ENCODE data around the gene SCG2. TPM values are rescaled to one million over a fixed set of nuclear protein-coding genes. Genes with fewer than 3 reads are reported as not detected.
A peak's percentile ranks its signal among the peaks of the same experiment; 100 is the strongest.

The SCG2 gene
- total RNA-seq, 6 experiments from 2014 or later: 0.23 to 0.97 (median 0.37) TPM

- Mint-ChIP-seq H3K27me3 (ENCODE audit: insufficient read depth) (no peaks in the 10 kb centered on the region; the same call in 1 of the 2 replicates), H3K36me3 (ENCODE audit: low read depth) (no peaks in the 10 kb centered on the region), H3K27ac (no peak overlapping the region), H3K4me3 (no peak overlapping the region), H3K9me3 (no peaks in the 10 kb centered on the region), H3K4me1 (ENCODE audit: low read depth) (peaks cover 15% of the 10 kb centered on the region)
- TF ChIP-seq, protein P1, sequence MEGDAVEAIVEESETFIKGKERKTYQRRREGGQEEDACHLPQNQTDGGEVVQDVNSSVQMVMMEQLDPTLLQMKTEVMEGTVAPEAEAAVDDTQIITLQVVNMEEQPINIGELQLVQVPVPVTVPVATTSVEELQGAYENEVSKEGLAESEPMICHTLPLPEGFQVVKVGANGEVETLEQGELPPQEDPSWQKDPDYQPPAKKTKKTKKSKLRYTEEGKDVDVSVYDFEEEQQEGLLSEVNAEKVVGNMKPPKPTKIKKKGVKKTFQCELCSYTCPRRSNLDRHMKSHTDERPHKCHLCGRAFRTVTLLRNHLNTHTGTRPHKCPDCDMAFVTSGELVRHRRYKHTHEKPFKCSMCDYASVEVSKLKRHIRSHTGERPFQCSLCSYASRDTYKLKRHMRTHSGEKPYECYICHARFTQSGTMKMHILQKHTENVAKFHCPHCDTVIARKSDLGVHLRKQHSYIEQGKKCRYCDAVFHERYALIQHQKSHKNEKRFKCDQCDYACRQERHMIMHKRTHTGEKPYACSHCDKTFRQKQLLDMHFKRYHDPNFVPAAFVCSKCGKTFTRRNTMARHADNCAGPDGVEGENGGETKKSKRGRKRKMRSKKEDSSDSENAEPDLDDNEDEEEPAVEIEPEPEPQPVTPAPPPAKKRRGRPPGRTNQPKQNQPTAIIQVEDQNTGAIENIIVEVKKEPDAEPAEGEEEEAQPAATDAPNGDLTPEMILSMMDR (IDR thresholded peaks at IDR 0.05): no peak
- no peak for DNase-seq
Measured at GRCh38 chr2:223587301-223587700, 14.9 kb downstream of the SCG2 start.

DNA sequence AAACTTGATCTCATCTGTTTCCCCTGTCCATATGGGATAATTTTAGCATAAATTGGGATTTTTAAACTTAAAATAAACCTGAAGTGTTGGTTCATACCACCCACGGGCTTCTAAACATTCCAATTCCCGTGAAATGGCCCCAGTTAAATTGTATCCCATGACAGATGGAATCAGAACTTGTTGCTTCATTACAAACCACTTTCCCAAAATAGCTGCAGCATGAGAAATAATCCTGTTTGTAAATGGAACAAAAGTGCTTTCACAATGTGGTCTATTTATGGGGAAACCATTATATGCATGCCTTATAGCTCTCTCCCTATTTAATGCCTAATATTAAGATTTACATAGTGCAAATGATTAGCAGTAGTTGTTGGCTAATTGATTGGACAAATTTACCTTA lies 15.9 kb downstream of the SCG2 start:
- Mint-ChIP-seq H3K4me3 (no peak overlapping the region), H3K9me3 (no peaks in the 10 kb centered on the region), H3K4me1 (ENCODE audit: low read depth) (peaks cover 25% of the 10 kb centered on the region), H3K36me3 (ENCODE audit: low read depth) (no peaks in the 10 kb centered on the region), H3K27ac (no peak overlapping the region), H3K27me3 (ENCODE audit: insufficient read depth) (no peaks in the 10 kb centered on the region; the same call in 1 of the 2 replicates)
- TF ChIP-seq, protein P1 (IDR thresholded peaks at IDR 0.05): no peak
- DNase-seq: peak; percentile 56

GRCh38 chr2:223585666-223586065 lies 16.5 kb downstream of the SCG2 start:
- no peak overlapping the region for H3K4me3 Mint-ChIP-seq
- no peaks in the 10 kb centered on the region; the same call in 1 of the 2 replicates for H3K27me3 Mint-ChIP-seq (ENCODE audit: insufficient read depth)
- no peaks in the 10 kb centered on the region for H3K9me3 Mint-ChIP-seq
- no peak overlapping the region for H3K27ac Mint-ChIP-seq
- DNase-seq: peak; percentile 22
- TF ChIP-seq, protein P1 (IDR thresholded peaks at IDR 0.05): no peak
- no peaks in the 10 kb centered on the region for H3K36me3 Mint-ChIP-seq (ENCODE audit: low read depth)
- peaks cover 31% of the 10 kb centered on the region for H3K4me1 Mint-ChIP-seq (ENCODE audit: low read depth)

DNA sequence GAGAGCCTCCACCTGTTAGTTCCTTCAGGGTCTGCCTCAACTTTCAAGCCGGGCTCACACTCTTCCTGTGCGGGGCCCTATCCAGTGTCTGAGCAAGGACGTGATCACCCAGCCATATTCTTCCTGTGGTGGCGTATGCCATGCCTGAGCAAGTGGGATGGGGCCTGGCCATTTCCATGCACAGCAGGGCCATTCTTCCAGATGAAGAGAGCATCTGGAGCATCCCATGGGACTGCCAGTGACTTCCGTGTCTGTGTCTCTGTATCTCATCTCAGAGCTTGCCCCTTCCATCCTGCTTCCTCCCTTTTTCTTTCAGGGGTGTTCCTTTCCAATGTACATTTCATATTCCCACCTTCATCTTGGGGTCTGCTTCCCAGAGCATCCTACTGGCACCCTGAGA lies 20.2 kb downstream of the SCG2 start:
- H3K27me3 Mint-ChIP-seq (ENCODE audit: insufficient read depth): no peaks in the 10 kb centered on the region; the same call in 1 of the 2 replicates
- no peak overlapping the region for H3K27ac Mint-ChIP-seq
- H3K4me3 Mint-ChIP-seq: no peak overlapping the region
- H3K4me1 Mint-ChIP-seq (ENCODE audit: low read depth): peaks cover 43% of the 10 kb centered on the region
- TF ChIP-seq, protein P1 (IDR thresholded peaks at IDR 0.05): no peak
- DNase-seq: no peak
- H3K9me3 Mint-ChIP-seq: no peaks in the 10 kb centered on the region
- no peaks in the 10 kb centered on the region for H3K36me3 Mint-ChIP-seq (ENCODE audit: low read depth)

DNA sequence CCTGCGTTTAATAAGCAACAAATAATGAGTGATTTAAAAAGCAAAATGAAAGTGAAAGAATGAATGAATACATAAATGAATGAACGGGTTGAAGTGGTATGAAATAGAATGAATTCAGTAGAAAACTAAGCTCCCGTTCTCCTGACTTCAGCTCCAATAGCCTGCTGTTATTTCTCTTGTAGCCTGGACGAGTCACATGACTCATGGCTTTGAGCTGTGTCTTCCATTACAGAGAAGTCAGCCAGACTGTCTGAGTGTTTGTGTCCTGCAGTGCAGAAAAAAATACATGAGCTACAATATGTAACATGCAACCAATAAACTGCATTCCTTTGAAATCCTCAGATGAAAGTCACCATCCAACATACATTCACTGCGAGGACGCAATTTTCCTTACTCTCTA lies 21.2 kb downstream of the SCG2 start:
- Mint-ChIP-seq H3K36me3 (ENCODE audit: low read depth) (no peaks in the 10 kb centered on the region), H3K4me1 (ENCODE audit: low read depth) (peaks cover 41% of the 10 kb centered on the region), H3K27ac (peak overlapping the region; percentile 76), H3K4me3 (peak overlapping the region; percentile 82), H3K27me3 (ENCODE audit: insufficient read depth) (no peaks in the 10 kb centered on the region; the same call in 1 of the 2 replicates), H3K9me3 (no peaks in the 10 kb centered on the region)
- peak; percentile 74 for DNase-seq
- TF ChIP-seq, protein P1 (IDR thresholded peaks at IDR 0.05): no peak

- no peaks in the 10 kb centered on the region for H3K36me3 Mint-ChIP-seq (ENCODE audit: low read depth)
- peaks cover 35% of the 10 kb centered on the region for H3K4me1 Mint-ChIP-seq (ENCODE audit: low read depth)
- TF ChIP-seq, protein P1 (IDR thresholded peaks at IDR 0.05): no peak
- DNase-seq: no peak
- no peaks in the 10 kb centered on the region for H3K9me3 Mint-ChIP-seq
- H3K27ac Mint-ChIP-seq: no peak overlapping the region
- no peak overlapping the region for H3K4me3 Mint-ChIP-seq
- no peaks in the 10 kb centered on the region for H3K27me3 Mint-ChIP-seq (ENCODE audit: insufficient read depth)
Measured at GRCh38 chr2:223578846-223579245, 23.3 kb downstream of the SCG2 start.

All from HFFc6 (cell line).